ENCODE measurements around the gene MTUS2.

MTUS2 gene

GRCh38 chr13:29317828-29318227 is 497.7 kb downstream of the MTUS2 start:
- H3K4me3 ChIP-seq (ENCODE audit: low read depth, low read length): no peak overlapping the region
- TF ChIP-seq MAX (IDR thresholded peaks at IDR 0.05; ENCODE audit: low read depth, low read length) (no peak), MYC (IDR thresholded peaks at IDR 0.05; ENCODE audit: low read depth, low read length) (no peak), CTCF (IDR thresholded peaks at IDR 0.05; ENCODE audit: low read depth, low read length) (no peak)
- DNase-seq (ENCODE audit: low read depth): no peak

DNA sequence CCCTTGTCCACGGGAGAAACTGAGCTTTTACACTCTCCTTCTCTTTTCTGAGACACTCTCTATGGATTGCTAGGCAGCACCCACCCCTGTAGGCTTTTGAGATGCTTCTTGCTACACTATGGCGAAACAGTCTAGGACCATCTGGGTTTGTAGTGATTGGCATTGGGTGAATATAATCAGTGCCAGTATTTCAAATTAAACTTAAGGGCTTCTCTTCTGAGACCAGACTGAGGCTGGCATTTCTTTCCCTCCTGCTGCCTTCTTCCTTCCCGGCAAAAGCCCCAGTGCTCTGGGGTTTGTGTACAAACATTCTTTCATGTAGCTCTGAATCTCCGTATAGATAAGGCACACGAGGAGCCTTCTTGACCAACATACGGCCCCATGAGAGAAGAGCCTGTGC is 498.6 kb downstream of the MTUS2 start:
- no peak for DNase-seq (ENCODE audit: low read depth)
- no peak for TF ChIP-seq POLR2A (IDR thresholded peaks at IDR 0.05; ENCODE audit: extremely low read depth, insufficient read length)
- TF ChIP-seq MAX (IDR thresholded peaks at IDR 0.05; ENCODE audit: low read depth, low read length): no peak
- no peak for TF ChIP-seq MYC (IDR thresholded peaks at IDR 0.05; ENCODE audit: low read depth, low read length)
- TF ChIP-seq CTCF (IDR thresholded peaks at IDR 0.05; ENCODE audit: low read depth, low read length): no peak

DNA sequence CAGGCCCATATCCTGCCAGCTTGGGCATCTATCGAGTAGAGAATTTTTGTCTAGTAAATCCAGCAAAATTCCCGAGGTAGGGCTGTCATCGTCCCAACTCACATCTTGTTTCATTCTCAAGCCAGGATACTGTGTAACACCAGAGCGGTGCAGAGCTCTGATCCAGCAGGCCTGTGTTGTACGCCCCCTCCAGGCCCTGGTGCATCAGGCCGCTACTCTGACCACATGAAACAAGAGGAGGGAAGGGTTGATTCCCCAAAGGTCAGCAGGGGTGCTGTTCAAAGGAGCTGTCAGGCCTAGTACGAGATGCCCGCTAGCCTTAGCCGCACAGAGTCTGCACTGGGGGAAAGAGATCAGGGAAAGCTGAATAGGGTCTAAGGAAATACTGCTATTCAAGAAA is 499.3 kb downstream of the MTUS2 start:
- DNase-seq (ENCODE audit: low read depth): no peak
- no peak overlapping the region for H3K4me3 ChIP-seq (ENCODE audit: low read depth, low read length)
- TF ChIP-seq MYC (IDR thresholded peaks at IDR 0.05; ENCODE audit: low read depth, low read length) (no peak), POLR2A (IDR thresholded peaks at IDR 0.05; ENCODE audit: extremely low read depth, insufficient read length) (no peak)

More for the DNA sequence above, 498.6 kb downstream of the MTUS2 start:
- no peak overlapping the region for H3K4me3 ChIP-seq (ENCODE audit: low read depth, low read length)

- TF ChIP-seq MYC (IDR thresholded peaks at IDR 0.05; ENCODE audit: low read depth, low read length) (no peak), CTCF (IDR thresholded peaks at IDR 0.05; ENCODE audit: low read depth, low read length) (no peak), POLR2A (IDR thresholded peaks at IDR 0.05; ENCODE audit: extremely low read depth, insufficient read length) (no peak), MAX (IDR thresholded peaks at IDR 0.05; ENCODE audit: low read depth, low read length) (no peak)
- H3K4me3 ChIP-seq (ENCODE audit: low read depth, low read length): no peak overlapping the region
- no peak for DNase-seq (ENCODE audit: low read depth)
Observed at GRCh38 chr13:29323954-29324353, 503.8 kb downstream of the MTUS2 start.

GRCh38 chr13:29324601-29325000 is 504.5 kb downstream of the MTUS2 start:
- no peak for TF ChIP-seq POLR2A (IDR thresholded peaks at IDR 0.05; ENCODE audit: extremely low read depth, insufficient read length)
- no peak for TF ChIP-seq MYC (IDR thresholded peaks at IDR 0.05; ENCODE audit: low read depth, low read length)
- no peak for TF ChIP-seq MAX (IDR thresholded peaks at IDR 0.05; ENCODE audit: low read depth, low read length)
- TF ChIP-seq CTCF (IDR thresholded peaks at IDR 0.05; ENCODE audit: low read depth, low read length): no peak
- DNase-seq (ENCODE audit: low read depth): no peak
- no peak overlapping the region for H3K4me3 ChIP-seq (ENCODE audit: low read depth, low read length)

DNA sequence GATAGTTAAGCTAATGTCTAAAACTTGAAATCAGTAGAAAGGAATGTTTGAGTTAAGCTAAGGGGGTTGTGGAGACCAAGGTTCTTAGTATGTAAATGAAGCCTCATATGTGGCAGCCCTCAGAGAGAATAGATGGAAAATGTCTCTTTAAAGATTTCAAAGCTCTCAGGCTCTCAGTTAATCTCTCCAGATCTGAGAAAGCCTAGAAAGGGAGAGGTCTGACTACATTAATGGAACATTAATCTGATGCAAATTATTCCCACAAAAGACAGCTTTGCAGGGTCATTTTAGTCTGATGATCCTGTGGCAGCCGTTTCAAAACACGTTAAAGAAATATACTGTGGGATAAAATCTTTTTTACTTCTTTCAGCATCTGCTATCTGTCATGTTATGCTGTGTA is 508.4 kb downstream of the MTUS2 start:
- TF ChIP-seq MAX (IDR thresholded peaks at IDR 0.05; ENCODE audit: low read depth, low read length): no peak
- TF ChIP-seq CTCF (IDR thresholded peaks at IDR 0.05; ENCODE audit: low read depth, low read length): no peak
- no peak for TF ChIP-seq POLR2A (IDR thresholded peaks at IDR 0.05; ENCODE audit: extremely low read depth, insufficient read length)
- no peak for TF ChIP-seq MYC (IDR thresholded peaks at IDR 0.05; ENCODE audit: low read depth, low read length)
- H3K4me3 ChIP-seq (ENCODE audit: low read depth, low read length): no peak overlapping the region
- no peak for DNase-seq (ENCODE audit: low read depth)
